GM19193 (cell line): Measurements from ENCODE around the gene NRG2.

Source experiments
- POLR2A ChIP-seq: IDR thresholded peaks from 4 replicates; pipeline ENCODE4 v1.6.1; 2011; ENCODE audit not compliant: insufficient read depth, insufficient read length; ENCODE audit errors: extremely low read depth

The NRG2 gene

DNA sequence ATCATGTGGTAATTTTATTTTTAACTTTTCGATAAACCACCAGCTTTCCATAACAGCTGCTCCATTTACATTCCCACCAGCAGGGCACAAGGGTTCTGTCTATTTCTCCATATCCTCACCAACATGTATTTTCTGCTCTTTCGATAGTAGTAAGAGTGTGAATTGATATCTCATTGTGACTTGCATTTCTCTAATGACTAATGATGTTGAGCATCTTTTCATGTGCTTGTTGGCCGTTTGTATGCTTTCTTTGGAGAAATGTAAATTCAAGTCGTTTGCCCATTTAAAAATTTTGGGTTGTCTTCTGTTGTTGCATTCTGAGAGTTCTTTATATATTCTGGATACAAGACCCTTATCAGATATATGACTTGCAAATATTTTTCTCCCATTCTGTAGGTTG, 201.6 kb downstream of the NRG2 start:
- no peak for TF ChIP-seq POLR2A

DNA sequence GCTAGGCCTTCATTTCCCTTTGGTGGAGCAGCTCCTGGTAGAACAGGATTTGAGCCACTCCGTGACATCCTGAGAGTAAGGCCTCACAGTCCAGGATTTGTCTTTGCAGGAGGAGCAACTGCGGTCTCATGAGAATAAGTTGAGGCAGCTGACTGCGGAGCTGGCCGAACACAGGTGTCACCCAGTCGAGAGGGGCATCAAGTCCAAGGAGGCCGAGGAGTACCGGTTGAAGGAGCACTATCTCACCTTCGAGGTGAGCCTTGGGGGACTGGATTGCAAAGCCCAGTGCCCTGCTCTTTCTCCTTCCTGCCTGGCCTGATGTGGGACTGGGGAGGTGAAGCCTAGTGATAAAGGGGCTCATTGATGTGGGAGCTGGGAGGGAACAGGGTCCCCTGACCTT, 203.2 kb downstream of the NRG2 start:
- no peak for TF ChIP-seq POLR2A

GRCh38 chr5:139839232-139839815, 203.8 kb downstream of the NRG2 start:
- no peak for TF ChIP-seq POLR2A

GRCh38 chr5:139838381-139839197, 204.5 kb downstream of the NRG2 start:
- TF ChIP-seq POLR2A = no peak

DNA sequence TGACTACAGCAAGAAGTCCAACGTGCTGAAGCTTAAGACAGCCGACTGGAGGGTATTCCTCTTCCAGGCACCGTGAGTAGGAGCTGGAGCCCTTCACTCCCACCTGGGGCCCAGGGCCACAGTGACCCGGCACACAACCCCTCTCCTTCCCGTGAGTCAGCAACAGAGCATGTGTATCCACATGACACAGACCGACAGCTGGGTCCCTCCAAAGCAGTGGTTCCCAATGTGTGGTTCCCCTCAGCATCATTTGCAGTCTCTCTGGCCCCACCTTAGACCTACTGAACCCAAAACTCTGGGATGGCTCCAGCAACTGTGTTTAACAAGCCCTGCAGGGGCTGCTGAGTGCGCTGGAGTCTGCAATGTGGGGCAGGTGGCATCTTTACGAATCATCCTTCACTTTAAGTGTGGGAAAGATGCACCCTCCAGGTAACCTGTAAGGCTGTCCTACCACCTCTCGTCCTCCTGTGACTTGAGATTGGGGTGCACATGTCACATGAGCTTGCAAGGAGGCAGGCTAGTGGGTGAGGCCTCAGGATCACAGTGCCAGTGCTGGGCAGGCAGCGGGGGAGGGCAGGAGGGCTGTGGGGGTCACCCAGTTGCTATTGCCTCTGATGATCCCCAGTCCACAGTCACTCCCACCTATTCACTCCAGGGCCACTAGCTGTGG, 205.3 kb downstream of the NRG2 start:
- TF ChIP-seq POLR2A = no peak

DNA sequence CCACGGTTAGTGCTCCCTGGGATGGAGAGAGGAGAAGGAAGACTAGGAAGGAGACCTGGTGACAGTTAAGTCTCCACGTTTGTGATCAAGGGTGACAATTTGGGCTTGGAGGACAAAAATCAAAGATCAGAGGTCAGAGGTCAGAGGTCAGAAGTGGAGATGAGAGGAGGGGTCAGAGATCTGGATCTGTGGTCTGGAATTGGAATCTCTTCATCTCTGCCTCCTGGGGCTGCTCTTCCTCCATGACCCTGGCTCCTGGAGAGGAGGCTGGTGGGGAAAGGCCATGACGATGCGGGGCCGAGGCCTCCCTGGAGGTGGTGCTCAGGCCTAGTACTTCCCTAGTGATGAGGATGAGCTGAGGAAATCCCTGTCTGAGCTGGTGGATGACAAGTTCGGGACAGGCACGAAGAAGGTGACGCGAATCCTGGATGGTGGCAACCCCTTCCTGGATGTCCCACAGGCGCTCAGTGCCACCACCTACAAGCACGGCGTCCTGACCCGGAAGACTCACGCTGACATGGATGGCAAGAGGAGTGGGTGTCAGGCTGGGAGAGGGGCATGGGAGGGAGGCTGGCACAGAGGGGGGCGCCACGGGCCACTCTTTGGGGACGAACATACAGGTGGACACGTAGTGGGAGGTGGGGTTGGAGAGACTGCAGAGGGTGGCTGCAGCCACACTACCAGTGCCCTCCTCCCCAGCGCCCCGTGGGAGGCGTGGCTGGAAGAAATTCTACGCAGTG, 206.5 kb downstream of the NRG2 start:
- TF ChIP-seq POLR2A = no peak

DNA sequence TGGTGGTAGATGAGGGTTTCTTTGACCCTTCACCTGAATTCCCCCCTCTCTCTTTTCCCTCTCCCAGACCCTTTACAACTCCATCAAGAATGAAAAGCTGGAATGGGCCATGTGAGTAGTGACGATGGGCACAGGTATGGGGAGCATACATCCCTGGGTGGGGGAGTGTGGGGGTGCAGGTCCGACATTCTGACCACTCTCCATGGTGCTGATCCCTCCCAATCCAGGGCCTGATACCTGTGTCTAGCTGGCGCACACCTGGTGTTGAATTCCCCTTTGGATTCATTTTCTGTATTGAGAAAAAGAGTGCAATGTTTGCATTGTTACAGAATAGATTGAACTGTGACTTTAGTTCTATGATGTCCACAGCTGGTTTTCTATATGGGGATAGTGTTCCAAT, 207.4 kb downstream of the NRG2 start:
- TF ChIP-seq POLR2A = no peak

DNA sequence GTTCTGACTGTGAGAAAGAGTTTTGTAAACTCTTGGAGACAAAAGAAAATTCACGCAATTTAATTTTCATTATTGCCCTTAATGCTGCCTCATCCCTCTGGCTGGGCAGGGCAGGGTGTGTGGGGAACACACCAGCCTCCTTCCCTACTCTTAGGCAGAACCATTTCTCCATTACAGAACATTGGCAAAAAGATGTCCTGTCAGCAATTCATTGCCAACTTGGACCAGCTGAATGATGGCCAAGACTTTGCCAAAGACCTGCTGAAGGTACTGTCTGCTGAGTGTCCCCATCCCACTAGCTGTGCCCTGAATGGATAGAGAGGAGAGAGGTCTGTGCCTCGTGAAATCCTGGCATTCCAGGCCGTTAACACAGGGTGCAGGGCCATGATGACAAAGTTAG, 209.6 kb downstream of the NRG2 start:
- TF ChIP-seq POLR2A = no peak

- no peak for TF ChIP-seq POLR2A
Observed at GRCh38 chr5:139831624-139832023, 211.5 kb downstream of the NRG2 start.

DNA sequence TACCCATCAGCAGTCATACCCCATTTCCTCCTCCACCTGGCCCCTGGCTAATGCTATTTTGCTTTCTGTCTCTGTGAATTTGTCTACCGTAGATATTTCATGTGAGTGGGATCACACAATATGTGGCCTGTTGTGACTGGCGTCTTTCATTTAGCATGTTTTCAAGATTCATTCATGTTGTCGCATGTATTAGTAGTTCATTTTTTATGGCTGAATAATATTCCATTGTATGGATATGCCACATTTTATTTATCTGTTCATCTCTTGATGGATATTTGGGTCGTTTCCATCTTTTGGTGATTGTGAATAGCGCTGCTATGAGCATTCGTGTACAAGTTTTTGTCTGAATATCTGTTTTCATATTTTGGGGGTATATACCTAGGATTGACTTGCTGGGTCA, 213.6 kb downstream of the NRG2 start:
- no peak for TF ChIP-seq POLR2A

DNA sequence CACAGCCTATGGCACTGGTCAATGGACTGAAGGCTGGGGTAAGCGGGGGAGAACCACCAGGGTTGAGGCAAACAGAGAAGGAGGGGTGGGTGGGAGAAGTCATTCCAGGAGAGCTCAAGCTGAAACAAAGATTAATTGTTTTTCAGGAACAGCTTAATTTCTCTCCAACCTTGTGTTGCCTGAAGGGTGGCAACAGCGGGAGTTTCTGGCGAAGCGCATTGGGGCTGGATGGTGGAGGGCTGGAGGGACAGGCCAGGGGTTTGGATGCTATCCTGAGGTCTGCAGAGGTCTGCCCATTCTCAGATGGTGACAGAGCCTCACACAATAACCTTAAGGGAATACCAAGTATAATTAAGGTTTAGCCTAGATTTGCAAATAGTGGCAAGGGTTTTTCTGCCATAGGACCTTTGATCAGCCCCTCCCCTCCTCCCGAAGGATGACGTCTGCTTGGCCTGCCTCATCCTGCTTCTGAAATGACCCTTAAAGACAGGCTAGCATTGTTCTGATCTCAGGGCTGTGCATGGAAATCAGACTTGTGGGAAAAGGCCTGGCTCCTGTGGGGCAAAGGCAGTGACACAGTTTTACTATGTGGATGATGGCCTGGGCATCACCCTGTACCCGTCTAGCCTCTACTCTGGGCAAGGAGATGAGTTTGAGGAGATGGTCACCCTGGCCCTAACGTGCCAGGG, 214.7 kb downstream of the NRG2 start:
- TF ChIP-seq POLR2A = no peak

GRCh38 chr5:139825690-139826089, 217.4 kb downstream of the NRG2 start:
- no peak for TF ChIP-seq POLR2A

GRCh38 chr5:139823757-139824355, 219.2 kb downstream of the NRG2 start:
- no peak for TF ChIP-seq POLR2A
